HEK293 (cell line): ENCODE measurements around the gene SARS2.

Experiments
- CTCF ChIA-PET: fragments of 350-600 bp; formaldehyde crosslinking; extraction: SDS; loops from one replicate; lab custom pipeline; 2021; ENCODE audit warnings: antibody characterized with exemption; lab: Yijun Ruan, JAX
- POLR2A ChIA-PET: fragments of 300-600 bp; formaldehyde crosslinking; extraction: SDS; loops from one replicate; lab custom pipeline; 2020; ENCODE audit warnings: antibody characterized with exemption, inconsistent platforms; lab: Yijun Ruan, JAX
- H3K27ac ChIP-seq: fragments of 200-500 bp; sonication (Bioruptor generic); 2 replicates; pipeline ENCODE4 v1.5.1; 2014; ENCODE audit warnings: low read depth, low read length, control low read depth, inconsistent platforms; ENCODE audit errors: extremely low read depth
- H3K36me3 ChIP-seq, 2 experiments: fragments of 200-500 bp in 1 of 2; sonication (Bioruptor generic) in 1 of 2; 1 replicate in 1 of 2; 2 replicates in 1 of 2; pipeline ENCODE4 v1.5.1; 2014 to 2017; ENCODE audit warnings: inconsistent platforms in 2 of 2, low read length in 2 of 2; ENCODE audit not compliant: control insufficient read depth in 2 of 2, insufficient read depth in 1 of 2
- H3K4me1 ChIP-seq: fragments of 200-500 bp; sonication (Bioruptor generic); 2 replicates; pipeline ENCODE4 v1.5.1; 2014; ENCODE audit warnings: mild to moderate bottlenecking, low read length, inconsistent platforms; ENCODE audit not compliant: control insufficient read depth, insufficient read depth
- H3K4me3 ChIP-seq: 2 replicates; pipeline ENCODE4 v1.5.1; 2011; ENCODE audit warnings: low read depth, mild to moderate bottlenecking, control low read depth, low read length, moderate library complexity
- H3K9me3 ChIP-seq: fragments of 200-500 bp; sonication (Bioruptor generic); 2 replicates; pipeline ENCODE4 v1.5.1; 2014; ENCODE audit warnings: low read depth, low read length, inconsistent platforms; ENCODE audit not compliant: control insufficient read depth, insufficient read depth
- EGR2 ChIP-seq: fragments of 450-650 bp; formaldehyde crosslinking; IDR thresholded peaks from 2 replicates; pipeline ENCODE4 v1.5.1; 2016; ENCODE audit warnings: low read depth, missing biosample characterization, missing genetic modification characterization
- GLIS1 ChIP-seq: fragments of 450-650 bp; formaldehyde crosslinking; IDR thresholded peaks from 2 replicates; pipeline ENCODE4 v1.5.1; 2016; ENCODE audit warnings: missing biosample characterization, missing genetic modification characterization
- KLF1 ChIP-seq: fragments of 450-650 bp; formaldehyde crosslinking; IDR thresholded peaks from 2 replicates; pipeline ENCODE4 v1.5.1; 2016; ENCODE audit warnings: missing biosample characterization, missing genetic modification characterization
- KLF16 ChIP-seq: fragments of 450-650 bp; formaldehyde crosslinking; IDR thresholded peaks from 2 replicates; pipeline ENCODE4 v1.5.1; 2017; ENCODE audit warnings: missing biosample characterization, missing genetic modification characterization
- KLF8 ChIP-seq: fragments of 450-650 bp; formaldehyde crosslinking; IDR thresholded peaks from 2 replicates; pipeline ENCODE4 v1.5.1; 2016; ENCODE audit warnings: missing biosample characterization, missing genetic modification characterization
- SALL2 ChIP-seq: fragments of 450-650 bp; formaldehyde crosslinking; IDR thresholded peaks from 2 replicates; pipeline ENCODE4 v1.5.0; 2017; ENCODE audit warnings: missing biosample characterization, mild to moderate bottlenecking, missing genetic modification characterization, borderline replicate concordance
- SP2 ChIP-seq: fragments of 450-650 bp; formaldehyde crosslinking; IDR thresholded peaks from 2 replicates; pipeline ENCODE4 v1.5.1; 2016; ENCODE audit warnings: missing biosample characterization, missing genetic modification characterization
- ZBTB17 ChIP-seq: fragments of 450-650 bp; formaldehyde crosslinking; IDR thresholded peaks from 2 replicates; pipeline ENCODE4 v1.5.1; 2016; ENCODE audit warnings: missing biosample characterization, missing genetic modification characterization
- ZFHX2 ChIP-seq: fragments of 450-650 bp; formaldehyde crosslinking; conservative IDR thresholded peaks from 2 replicates; pipeline ENCODE4 v1.5.1; 2016; ENCODE audit warnings: missing biosample characterization, missing genetic modification characterization
- ZNF16 ChIP-seq: fragments of 450-650 bp; formaldehyde crosslinking; IDR thresholded peaks from 2 replicates; pipeline ENCODE4 v1.5.1; 2016; ENCODE audit warnings: low read depth, missing biosample characterization, missing genetic modification characterization
- ZNF175 ChIP-seq: fragments of 450-650 bp; formaldehyde crosslinking; IDR thresholded peaks from 2 replicates; pipeline ENCODE4 v1.5.1; 2016; ENCODE audit warnings: missing biosample characterization, missing genetic modification characterization
- ZNF221 ChIP-seq: fragments of 450-650 bp; formaldehyde crosslinking; IDR thresholded peaks from 2 replicates; pipeline ENCODE4 v1.5.1; 2017; ENCODE audit warnings: missing biosample characterization, missing genetic modification characterization, borderline replicate concordance
- ZNF433 ChIP-seq: fragments of 450-650 bp; formaldehyde crosslinking; IDR thresholded peaks from 2 replicates; pipeline ENCODE4 v1.5.1; 2016; ENCODE audit warnings: missing biosample characterization, missing genetic modification characterization, low read depth
- ZNF585B ChIP-seq: fragments of 450-650 bp; formaldehyde crosslinking; IDR thresholded peaks from 2 replicates; pipeline ENCODE4 v1.5.1; 2016; ENCODE audit warnings: missing biosample characterization, missing genetic modification characterization
- ZNF768 ChIP-seq: fragments of 450-650 bp; formaldehyde crosslinking; IDR thresholded peaks from 2 replicates; pipeline ENCODE4 v1.5.1; 2018; ENCODE audit warnings: missing biosample characterization, mild to moderate bottlenecking, missing genetic modification characterization
- ZSCAN30 ChIP-seq: fragments of 450-650 bp; IDR thresholded peaks from 2 replicates; pipeline ENCODE4 v1.5.1; 2018; ENCODE audit warnings: missing biosample characterization, mild to moderate bottlenecking, missing genetic modification characterization, moderate library complexity
- TF ChIP-seq, protein P1 (sequence below): sonication (generic); formaldehyde crosslinking; IDR thresholded peaks from 2 replicates; pipeline ENCODE4 v1.8.1; 2022; ENCODE audit warnings: mild to moderate bottlenecking, moderate library complexity, missing genetic modification reagents
- TF ChIP-seq, protein P2 (sequence below): fragments of 450-650 bp; formaldehyde crosslinking; IDR thresholded peaks from 2 replicates; pipeline ENCODE4 v1.5.1; 2016; ENCODE audit warnings: missing biosample characterization, missing genetic modification characterization
- TF ChIP-seq, protein P3 (sequence below): IDR thresholded peaks from 2 replicates; pipeline ENCODE4 v1.6.1; 2011; ENCODE audit warnings: mild to moderate bottlenecking, low read depth, low read length, borderline replicate concordance

The SARS2 gene

DNA sequence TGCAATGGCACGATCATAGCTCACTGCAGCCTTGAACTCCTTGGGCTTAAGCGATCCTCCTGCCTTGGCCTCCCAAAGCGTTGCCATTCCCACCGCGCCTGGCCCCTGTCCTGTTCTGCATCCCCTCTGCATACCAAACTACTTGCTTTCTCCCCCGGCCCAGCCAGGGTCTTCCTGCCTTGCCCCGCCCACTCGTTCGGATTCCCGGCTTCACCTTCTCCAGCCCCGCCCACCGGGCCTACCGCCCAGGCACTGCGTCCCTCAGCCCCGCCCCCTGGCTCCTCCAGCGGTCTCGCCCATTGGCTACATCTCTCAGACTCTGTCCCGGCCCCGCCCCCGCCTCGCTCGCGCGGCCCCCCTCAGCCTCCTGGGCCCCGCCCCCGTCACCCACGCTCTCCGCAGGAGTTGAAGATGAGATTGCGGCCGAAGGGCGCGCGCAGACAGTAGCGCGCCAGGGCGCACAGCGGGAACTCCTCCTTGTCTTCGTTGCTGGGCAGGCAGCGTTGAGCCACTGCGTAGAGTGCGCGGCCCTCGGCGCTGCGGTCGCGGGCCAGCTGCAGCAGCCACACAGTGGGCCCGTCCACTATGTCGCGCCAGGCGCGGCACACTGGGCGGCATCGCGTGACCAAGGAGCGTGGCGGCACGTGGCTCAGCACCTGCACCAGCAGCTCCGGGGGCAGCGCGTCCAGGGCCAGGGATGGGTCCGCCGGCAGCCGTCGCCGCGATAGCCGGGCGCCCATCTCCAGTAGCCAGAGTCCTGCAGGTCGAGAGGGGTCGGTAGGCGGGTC is 19.2 kb upstream of the SARS2 start (continued):
- TF ChIP-seq, protein P1, sequence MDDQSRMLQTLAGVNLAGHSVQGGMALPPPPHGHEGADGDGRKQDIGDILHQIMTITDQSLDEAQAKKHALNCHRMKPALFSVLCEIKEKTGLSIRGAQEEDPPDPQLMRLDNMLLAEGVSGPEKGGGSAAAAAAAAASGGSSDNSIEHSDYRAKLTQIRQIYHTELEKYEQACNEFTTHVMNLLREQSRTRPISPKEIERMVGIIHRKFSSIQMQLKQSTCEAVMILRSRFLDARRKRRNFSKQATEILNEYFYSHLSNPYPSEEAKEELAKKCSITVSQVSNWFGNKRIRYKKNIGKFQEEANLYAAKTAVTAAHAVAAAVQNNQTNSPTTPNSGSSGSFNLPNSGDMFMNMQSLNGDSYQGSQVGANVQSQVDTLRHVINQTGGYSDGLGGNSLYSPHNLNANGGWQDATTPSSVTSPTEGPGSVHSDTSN (CRISPR knock-in tag), result no peak
- TF ChIP-seq KLF8 (tag by site-specific recombination) (peak; percentile 83), KLF1 (peak; percentile 73), ZNF16 (tag by site-specific recombination) (0 out of 2 replicates have a peak, but pooled peaks have one; percentile 14), SALL2 (tag by site-specific recombination) (no peak), ZNF768 (tag by site-specific recombination) (no peak), SP2 (tag by site-specific recombination) (peak; percentile 56), ZNF175 (no peak), ZNF433 (tag by site-specific recombination) (no peak), ZFHX2 (tag by site-specific recombination) (peak; percentile 75), KLF16 (tag by site-specific recombination) (peak; percentile 61; the same call in 1 of the 2 replicates), EGR2 (tag by site-specific recombination) (peak; percentile 67)

DNA sequence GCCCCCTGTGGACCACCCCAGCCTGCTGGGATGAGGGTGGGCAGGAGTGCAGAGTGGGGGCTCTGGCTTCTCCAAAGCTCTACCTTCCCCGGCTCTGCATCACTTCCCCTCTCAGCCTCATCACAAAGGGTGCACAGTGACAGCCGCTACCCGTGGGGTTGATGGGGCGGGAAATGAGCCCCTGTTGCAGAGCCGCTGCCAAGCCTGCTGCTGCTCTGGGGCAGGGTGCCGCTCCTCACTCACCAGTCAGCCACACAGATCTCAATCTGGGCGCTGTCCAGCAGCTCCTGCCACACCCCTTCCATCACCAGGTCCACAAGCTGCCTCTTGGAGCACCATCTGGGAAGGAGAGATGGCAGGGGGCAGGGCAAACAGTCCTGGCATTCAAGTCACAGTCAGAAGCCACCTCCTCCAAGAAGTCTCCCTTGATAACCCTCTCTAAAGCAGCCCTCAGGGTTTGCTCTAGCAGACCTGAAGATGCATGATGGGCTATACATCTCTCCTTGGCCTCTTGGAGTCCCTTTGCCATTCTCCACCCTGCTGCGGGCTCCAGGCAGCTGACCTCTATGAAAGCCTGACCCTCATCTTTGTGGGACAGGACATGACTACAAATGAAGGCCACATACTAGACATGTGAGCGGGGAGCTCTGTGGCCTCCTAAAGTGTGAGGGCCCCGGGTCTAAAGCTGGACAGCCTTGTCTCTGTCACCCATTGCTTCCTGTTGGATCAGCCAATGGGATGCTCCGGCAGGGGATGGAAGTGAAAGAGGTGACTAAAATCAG is 15.9 kb upstream of the SARS2 start:
- TF ChIP-seq GLIS1 (tag by site-specific recombination) (peak; percentile 9; the same call in 1 of the 2 replicates), KLF1 (peak; percentile 42; the same call in 1 of the 2 replicates), ZNF585B (tag by site-specific recombination) (no peak), ZBTB17 (tag by site-specific recombination) (no peak), ZSCAN30 (tag by site-specific recombination) (no peak), ZNF221 (tag by site-specific recombination) (no peak)
- TF ChIP-seq, protein P2, sequence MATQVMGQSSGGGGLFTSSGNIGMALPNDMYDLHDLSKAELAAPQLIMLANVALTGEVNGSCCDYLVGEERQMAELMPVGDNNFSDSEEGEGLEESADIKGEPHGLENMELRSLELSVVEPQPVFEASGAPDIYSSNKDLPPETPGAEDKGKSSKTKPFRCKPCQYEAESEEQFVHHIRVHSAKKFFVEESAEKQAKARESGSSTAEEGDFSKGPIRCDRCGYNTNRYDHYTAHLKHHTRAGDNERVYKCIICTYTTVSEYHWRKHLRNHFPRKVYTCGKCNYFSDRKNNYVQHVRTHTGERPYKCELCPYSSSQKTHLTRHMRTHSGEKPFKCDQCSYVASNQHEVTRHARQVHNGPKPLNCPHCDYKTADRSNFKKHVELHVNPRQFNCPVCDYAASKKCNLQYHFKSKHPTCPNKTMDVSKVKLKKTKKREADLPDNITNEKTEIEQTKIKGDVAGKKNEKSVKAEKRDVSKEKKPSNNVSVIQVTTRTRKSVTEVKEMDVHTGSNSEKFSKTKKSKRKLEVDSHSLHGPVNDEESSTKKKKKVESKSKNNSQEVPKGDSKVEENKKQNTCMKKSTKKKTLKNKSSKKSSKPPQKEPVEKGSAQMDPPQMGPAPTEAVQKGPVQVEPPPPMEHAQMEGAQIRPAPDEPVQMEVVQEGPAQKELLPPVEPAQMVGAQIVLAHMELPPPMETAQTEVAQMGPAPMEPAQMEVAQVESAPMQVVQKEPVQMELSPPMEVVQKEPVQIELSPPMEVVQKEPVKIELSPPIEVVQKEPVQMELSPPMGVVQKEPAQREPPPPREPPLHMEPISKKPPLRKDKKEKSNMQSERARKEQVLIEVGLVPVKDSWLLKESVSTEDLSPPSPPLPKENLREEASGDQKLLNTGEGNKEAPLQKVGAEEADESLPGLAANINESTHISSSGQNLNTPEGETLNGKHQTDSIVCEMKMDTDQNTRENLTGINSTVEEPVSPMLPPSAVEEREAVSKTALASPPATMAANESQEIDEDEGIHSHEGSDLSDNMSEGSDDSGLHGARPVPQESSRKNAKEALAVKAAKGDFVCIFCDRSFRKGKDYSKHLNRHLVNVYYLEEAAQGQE, result peak; percentile 99
- TF ChIP-seq, protein P3, sequence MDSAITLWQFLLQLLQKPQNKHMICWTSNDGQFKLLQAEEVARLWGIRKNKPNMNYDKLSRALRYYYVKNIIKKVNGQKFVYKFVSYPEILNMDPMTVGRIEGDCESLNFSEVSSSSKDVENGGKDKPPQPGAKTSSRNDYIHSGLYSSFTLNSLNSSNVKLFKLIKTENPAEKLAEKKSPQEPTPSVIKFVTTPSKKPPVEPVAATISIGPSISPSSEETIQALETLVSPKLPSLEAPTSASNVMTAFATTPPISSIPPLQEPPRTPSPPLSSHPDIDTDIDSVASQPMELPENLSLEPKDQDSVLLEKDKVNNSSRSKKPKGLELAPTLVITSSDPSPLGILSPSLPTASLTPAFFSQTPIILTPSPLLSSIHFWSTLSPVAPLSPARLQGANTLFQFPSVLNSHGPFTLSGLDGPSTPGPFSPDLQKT, result no peak
- ChIA-PET CTCF (interaction anchor here (0.7 to 1.7 kb wide), 5 partner anchors 13 to 164 kb away, joined by 3 to 6 read pairs (median 4); partner anchors contain the start of genes MRPS12 and SARS2), POLR2A (interaction anchor here (0.5 kb wide), 1 partner anchor 392 kb away, joined by 4 read pairs; no protein-coding TSS in a partner anchor)
- Histone ChIP-seq H3K4me3 (no peak overlapping the region), H3K27ac (0 out of 2 replicates have a peak overlapping the region, but pooled peaks have one; percentile 31), H3K4me1 (no peaks in the 10 kb centered on the region), H3K9me3 (no peaks in the 10 kb centered on the region), H3K36me3 (peaks cover 48 to 78% of the 10 kb centered on the region in 2 experiments)
